HG03175 (cell line): ENCODE measurements around the gene COPS7A.
A peak's percentile ranks its signal among the peaks of the same experiment; 100 is the strongest.

Experiments
- ATAC-seq: cut with Tn5 transposase; IDR thresholded peaks from one replicate; pipeline ENCODE4 v1.9.1; 2021; ENCODE audit warnings: mild to moderate bottlenecking, moderate library complexity; ENCODE audit not compliant: unreplicated experiment

Gene COPS7A

GRCh38 chr12:6768437-6768914, 44.6 kb downstream of the COPS7A start:
- ATAC-seq = no peak

GRCh38 chr12:6768990-6769389, 45.1 kb downstream of the COPS7A start:
- ATAC-seq = no peak

GRCh38 chr12:6769666-6770065, 45.8 kb downstream of the COPS7A start:
- ATAC-seq = no peak

GRCh38 chr12:6770094-6770493, 46.2 kb downstream of the COPS7A start:
- ATAC-seq = no peak

GRCh38 chr12:6770600-6770999, 46.8 kb downstream of the COPS7A start:
- ATAC-seq = no peak

GRCh38 chr12:6771091-6771495, 47.2 kb downstream of the COPS7A start:
- ATAC-seq = no peak

GRCh38 chr12:6771509-6772330, 47.9 kb downstream of the COPS7A start:
- no peak for ATAC-seq

GRCh38 chr12:6772331-6772695, 48.5 kb downstream of the COPS7A start, which contains the start of gene LAG3:
LAG3 (plus strand) TSS chr12:6772520; CDS start chr12:6772853, 333 bp downstream.
- ATAC-seq = no peak

GRCh38 chr12:6772726-6773589, 49.1 kb downstream of the COPS7A start:
- no peak for ATAC-seq

- no peak for ATAC-seq
Measured at GRCh38 chr12:6773590-6774351, 49.9 kb downstream of the COPS7A start.

GRCh38 chr12:6774499-6775062, 50.7 kb downstream of the COPS7A start:
- ATAC-seq = no peak

- ATAC-seq = no peak
Measured at GRCh38 chr12:6775185-6776174, 51.6 kb downstream of the COPS7A start.

- ATAC-seq = no peak
Measured at GRCh38 chr12:6777386-6777785, 53.5 kb downstream of the COPS7A start.

- ATAC-seq = no peak
Measured at GRCh38 chr12:6778217-6778573, 54.3 kb downstream of the COPS7A start.

GRCh38 chr12:6778574-6779550, 55.0 kb downstream of the COPS7A start:
- peak; percentile 81 for ATAC-seq

GRCh38 chr12:6779708-6780432, 56.0 kb downstream of the COPS7A start:
- ATAC-seq = no peak

- no peak for ATAC-seq
Measured at GRCh38 chr12:6780573-6780972, 56.7 kb downstream of the COPS7A start.
